ENCODE measurements around the gene PDPK1.
"Not testable (repeated sequence)": the region's sequence is repeated elsewhere in the genome, so short reads cannot be mapped to it uniquely, and the experiment has no call there.

Gene PDPK1

GRCh38 chr16:2587891-2588565 is 50.2 kb downstream of the PDPK1 start:
- no peak for DNase-seq (ENCODE audit: low read depth in 3 of 3)

- no peak for DNase-seq (ENCODE audit: low read depth in 3 of 3)
Measured at GRCh38 chr16:2591476-2592240, 53.8 kb downstream of the PDPK1 start.

- DNase-seq (ENCODE audit: low read depth in 3 of 3): no peak
Measured at GRCh38 chr16:2592786-2593185, 55.0 kb downstream of the PDPK1 start.

GRCh38 chr16:2595393-2596205 is 57.8 kb downstream of the PDPK1 start:
- DNase-seq (ENCODE audit: low read depth in 3 of 3): no peak

DNA sequence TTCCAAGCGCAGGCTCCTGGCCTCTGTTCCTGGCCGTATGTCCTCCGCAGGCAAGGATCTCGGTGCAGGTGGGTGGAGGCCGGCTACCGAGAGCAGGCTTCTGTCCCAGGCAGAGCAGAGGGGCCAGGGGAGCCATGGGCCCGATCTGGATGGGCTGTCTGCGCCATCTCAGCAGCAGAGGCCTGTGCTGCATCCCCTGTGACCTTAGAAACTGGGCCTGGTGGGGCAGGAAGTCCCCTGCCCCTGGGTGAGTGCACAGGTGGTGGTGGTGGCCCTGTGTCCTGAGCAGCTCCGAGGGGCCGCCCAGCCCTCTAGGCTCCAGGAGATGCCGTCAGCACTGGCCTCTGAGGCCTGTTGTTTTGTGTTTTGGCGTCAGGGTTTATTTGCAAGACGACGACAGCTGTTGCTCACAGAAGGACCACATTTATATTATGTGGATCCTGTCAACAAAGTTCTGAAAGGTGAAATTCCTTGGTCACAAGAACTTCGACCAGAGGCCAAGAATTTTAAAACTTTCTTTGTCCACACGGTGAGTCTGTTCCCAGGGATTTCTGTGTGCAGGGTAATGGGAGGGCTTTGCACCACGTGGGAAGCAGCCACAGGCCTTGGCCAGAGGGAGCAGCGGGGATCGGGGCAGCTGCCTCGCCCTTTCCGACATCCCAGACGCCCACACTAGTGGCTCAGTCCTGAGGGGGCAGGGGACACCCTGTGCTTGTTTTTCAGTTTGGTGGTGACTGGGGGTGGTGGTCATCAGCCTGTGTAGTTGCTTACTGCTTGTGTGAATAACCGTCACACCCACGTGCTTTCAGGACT is 59.1 kb downstream of the PDPK1 start:
- DNase-seq (ENCODE audit: low read depth in 3 of 3): no peak

DNA sequence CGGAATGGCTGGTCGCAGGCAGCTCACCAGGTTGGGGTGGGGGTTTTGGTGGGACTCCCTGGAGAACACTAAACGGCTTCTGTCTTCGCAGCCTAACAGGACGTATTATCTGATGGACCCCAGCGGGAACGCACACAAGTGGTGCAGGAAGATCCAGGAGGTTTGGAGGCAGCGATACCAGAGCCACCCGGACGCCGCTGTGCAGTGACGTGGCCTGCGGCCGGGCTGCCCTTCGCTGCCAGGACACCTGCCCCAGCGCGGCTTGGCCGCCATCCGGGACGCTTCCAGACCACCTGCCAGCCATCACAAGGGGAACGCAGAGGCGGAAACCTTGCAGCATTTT is 59.7 kb downstream of the PDPK1 start:
- no peak for DNase-seq (ENCODE audit: low read depth in 3 of 3)

DNA sequence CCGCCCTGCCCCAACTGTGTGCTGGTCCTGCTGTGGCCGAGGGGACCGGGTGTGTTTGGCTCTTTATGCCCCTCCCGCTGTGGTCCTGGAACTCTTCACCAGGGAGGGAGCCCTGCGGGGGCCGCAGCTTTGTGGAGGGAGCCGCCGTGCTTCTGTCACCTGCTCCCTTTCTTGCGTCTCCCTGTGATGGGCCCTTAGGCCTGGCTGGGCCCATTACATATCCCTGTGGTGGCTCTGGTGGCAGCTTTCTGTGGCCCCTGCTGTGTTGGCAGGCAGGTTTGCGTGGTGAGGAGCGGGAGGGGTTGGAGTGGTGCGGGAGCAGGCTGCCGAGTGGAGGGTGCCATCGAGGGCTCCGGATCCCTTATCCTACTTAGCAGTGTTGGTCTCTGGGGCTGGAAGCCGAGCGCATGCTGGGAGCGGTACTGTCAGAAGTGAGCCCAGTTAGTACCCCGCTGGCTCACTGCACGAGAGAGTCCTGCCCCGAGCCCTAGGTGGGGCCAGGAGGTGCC is 60.4 kb downstream of the PDPK1 start:
- DNase-seq (ENCODE audit: low read depth in 3 of 3): no peak

GRCh38 chr16:2598723-2599122 is 60.9 kb downstream of the PDPK1 start:
- DNase-seq (ENCODE audit: low read depth in 3 of 3): no peak

DNA sequence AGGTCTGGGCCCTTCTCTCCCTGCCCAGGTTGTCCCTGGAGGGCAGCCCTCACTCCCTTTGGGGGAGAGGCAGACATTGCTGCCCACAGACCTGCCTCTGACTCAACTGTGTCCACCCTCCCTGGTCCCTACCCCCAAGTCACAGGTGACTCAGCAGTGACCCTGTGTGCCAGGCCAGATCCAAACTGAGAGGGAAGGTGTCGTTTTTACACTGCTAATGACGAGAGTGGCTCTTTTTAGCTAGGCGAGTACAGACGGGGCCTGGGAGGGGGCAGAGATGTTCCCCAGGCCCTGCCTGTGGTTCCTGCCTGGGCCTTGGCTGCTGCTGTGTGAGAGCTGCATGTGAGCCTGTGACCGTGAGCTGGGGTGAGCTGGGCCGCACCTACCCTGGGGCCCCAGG is 61.3 kb downstream of the PDPK1 start:
- DNase-seq (ENCODE audit: low read depth in 3 of 3): not testable (repeated sequence)

- DNase-seq (ENCODE audit: low read depth in 3 of 3): not testable (repeated sequence)
Measured at GRCh38 chr16:2599785-2600184, 62.0 kb downstream of the PDPK1 start.

GRCh38 chr16:2601301-2602025 is 63.6 kb downstream of the PDPK1 start:
- DNase-seq (ENCODE audit: low read depth in 3 of 3): not testable (repeated sequence)

GRCh38 chr16:2602175-2602574 is 64.4 kb downstream of the PDPK1 start:
- not testable (repeated sequence) for DNase-seq (ENCODE audit: low read depth in 3 of 3)

GRCh38 chr16:2603165-2604015 is 65.6 kb downstream of the PDPK1 start:
- DNase-seq (ENCODE audit: low read depth in 3 of 3): peak; percentile 82 to 89 (median 83)

DNA sequence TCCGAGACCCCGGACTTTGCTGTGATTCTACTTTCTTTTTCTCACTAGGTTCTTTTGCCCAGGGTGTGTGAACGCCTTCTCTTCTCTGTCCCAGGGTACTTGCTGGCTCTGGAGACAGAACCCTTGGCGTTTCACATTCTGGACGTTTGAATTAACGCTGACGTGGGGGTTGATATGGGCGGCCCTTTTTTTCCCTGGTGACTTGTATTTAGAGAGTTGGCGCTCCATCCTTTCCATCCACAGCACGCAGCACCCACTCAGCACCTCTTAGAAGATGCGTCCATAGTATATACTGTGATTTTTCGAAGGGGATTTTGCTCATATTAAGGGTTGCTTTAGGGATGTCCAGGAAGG is 66.2 kb downstream of the PDPK1 start:
- not testable (repeated sequence) for DNase-seq (ENCODE audit: low read depth in 3 of 3)

DNA sequence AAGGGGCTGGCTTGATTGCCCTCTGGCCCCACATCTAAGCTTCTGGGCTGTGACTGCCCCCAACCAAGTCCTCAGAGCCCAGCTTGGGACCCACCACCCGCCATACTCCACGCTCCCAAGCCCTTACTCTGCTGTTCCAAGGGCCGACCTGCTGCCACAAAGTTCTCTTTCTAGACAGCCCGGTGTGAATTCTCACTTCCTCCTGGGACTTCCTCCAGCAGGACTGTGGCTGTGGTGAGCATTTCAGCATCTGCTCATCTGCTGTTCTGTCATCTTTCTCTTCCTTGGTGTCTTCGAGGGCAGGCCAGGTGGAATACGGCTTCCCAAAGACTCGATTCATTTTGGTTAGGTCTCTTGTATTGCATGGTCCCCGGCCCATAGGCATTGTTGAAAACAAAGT is 69.0 kb downstream of the PDPK1 start:
- not testable (repeated sequence) for DNase-seq (ENCODE audit: low read depth in 3 of 3)

- DNase-seq (ENCODE audit: low read depth in 3 of 3): not testable (repeated sequence)
Measured at GRCh38 chr16:2609345-2609744, 71.5 kb downstream of the PDPK1 start.

- no peak for DNase-seq (ENCODE audit: low read depth in 3 of 3)
Measured at GRCh38 chr16:2609827-2610470, 72.1 kb downstream of the PDPK1 start.

DNA sequence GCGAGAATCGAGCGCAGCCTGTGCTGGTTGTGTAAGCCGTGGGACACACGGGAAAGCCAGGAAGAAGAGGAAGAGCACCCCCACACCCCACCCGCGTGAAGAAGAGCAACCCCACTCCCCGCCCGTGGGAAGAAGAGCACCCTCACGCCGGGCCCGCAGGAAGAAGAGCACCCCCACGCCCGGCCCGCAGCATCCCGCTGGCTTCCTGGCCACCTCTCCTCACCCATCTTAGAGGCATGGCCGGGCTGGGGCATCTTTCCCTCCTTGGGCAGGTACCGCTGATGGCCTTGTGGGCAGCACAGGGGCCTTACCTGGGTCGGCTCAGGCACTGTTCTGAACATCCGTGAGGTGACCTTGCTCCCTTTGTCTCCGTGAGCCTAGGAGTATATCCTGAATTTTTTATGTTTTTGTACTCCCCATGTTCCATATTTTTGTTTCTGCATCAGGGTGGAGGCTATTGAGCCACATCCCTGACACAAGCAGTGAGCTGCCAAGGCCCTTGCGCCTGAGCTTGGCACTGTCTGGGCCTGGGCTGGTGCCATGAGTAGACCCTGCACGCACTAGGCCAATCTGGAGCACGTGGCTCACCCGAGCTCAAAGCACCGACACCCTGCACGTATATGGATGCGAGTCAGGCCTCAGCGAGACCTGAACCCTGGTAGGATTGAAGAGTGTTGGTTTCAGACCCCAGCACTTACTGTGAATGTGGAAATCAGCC is 73.1 kb downstream of the PDPK1 start:
- DNase-seq (ENCODE audit: low read depth in 3 of 3): no peak

DNA sequence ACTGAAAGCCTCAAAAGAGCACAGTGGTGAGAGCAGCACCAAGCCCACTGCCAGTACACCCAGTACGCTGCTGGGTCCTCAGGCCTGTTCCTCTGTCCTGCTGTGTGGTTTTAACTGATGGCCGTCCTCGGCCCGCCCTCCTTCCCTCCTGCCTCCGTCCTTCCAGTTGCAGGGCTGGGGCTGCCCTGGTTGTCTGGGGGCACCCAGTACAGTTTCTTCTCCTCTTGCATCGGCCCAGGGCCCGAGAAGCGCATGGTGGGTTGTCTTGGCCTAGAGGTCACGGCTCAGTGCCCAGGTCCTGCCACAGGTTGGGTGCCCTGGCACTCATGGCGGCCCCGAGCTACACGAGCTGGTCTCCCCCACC is 73.7 kb downstream of the PDPK1 start:
- DNase-seq (ENCODE audit: low read depth in 3 of 3): no peak
